ENCODE results near the gene RTN4R.
"Not testable (repeated sequence)": the region's sequence is repeated elsewhere in the genome, so short reads cannot be mapped to it uniquely, and the experiment has no call there.

The RTN4R gene

GRCh38 chr22:20312396-20313191 is 44.5 kb upstream of the RTN4R start:
- in situ Hi-C loops (cut with HindIII; ENCODE audit: low sequenced_read_pairs) = no loop called here
- no peak for DNase-seq (ENCODE audit: low read depth, low spot score)
- no peak overlapping the region for H3K4me3 ChIP-seq (ENCODE audit: low read depth, low read length)
- TF ChIP-seq, protein P1, sequence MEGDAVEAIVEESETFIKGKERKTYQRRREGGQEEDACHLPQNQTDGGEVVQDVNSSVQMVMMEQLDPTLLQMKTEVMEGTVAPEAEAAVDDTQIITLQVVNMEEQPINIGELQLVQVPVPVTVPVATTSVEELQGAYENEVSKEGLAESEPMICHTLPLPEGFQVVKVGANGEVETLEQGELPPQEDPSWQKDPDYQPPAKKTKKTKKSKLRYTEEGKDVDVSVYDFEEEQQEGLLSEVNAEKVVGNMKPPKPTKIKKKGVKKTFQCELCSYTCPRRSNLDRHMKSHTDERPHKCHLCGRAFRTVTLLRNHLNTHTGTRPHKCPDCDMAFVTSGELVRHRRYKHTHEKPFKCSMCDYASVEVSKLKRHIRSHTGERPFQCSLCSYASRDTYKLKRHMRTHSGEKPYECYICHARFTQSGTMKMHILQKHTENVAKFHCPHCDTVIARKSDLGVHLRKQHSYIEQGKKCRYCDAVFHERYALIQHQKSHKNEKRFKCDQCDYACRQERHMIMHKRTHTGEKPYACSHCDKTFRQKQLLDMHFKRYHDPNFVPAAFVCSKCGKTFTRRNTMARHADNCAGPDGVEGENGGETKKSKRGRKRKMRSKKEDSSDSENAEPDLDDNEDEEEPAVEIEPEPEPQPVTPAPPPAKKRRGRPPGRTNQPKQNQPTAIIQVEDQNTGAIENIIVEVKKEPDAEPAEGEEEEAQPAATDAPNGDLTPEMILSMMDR (IDR thresholded peaks at IDR 0.05; ENCODE audit: low read depth, low read length) = no peak

DNA sequence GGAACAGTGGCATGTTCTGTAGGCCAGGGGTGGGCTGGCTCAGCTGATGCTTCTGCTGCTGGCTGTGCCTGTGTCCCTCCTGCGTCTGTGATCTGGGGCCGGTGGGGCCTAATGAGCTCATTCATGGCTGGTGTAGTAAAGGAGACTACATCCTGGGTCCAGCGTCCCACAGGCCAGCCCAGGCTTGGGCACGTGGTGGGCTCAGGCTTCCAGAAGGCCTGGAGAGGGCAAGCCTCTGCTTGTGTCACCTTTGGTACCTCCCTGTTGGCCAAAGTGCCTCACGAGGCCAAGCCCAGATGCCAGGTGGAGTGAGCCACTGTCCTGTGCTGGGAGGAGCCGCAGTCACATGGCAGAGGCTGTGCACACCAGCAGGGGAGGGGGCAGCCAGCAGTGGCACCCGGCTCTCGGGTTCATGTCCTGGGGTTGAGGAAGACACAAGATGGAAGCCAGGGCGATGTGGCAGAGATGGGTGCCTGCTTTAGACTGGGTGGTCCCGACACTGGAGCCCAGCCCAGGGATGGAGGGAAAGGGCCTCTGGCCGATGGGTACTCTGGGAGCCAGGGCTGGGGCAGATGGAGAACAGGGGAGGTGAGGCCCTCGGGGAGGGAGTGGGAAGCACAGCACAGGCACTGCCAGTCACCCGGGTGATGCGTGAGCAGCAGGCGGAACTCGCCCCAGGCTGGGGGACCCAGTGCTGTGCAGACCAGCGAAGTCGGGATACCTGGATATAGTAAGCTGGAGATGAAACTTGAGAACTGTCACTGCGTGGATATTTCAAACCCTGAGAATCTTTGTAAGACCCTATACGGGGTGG is 43.3 kb upstream of the RTN4R start:
- in situ Hi-C loops (cut with HindIII; ENCODE audit: low sequenced_read_pairs); DNase-seq (ENCODE audit: low read depth, low spot score); H3K4me3 ChIP-seq (ENCODE audit: low read depth, low read length): not testable (repeated sequence)

DNA sequence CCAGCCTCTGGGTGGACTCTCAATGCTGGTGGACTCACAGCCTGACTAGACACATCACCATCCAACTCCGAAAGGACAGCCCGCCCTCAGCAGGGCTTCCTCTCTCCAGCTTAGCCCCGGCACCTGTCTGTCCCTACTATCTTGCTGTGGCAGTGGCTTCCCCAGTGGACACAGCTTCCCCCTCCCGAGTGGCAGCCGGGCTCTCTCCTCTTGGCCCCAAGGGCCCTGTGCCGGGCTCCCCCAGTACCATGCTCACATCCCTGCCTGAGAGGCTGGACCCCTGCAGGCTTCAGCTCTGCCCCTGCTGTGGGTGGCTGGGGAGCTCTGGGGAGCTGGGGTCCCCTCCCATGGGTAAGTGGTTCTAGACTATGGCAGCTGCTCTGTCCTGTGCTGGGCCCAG is 42.7 kb upstream of the RTN4R start:
- H3K4me3 ChIP-seq (ENCODE audit: low read depth, low read length); DNase-seq (ENCODE audit: low read depth, low spot score); in situ Hi-C loops (cut with HindIII; ENCODE audit: low sequenced_read_pairs): not testable (repeated sequence)

GRCh38 chr22:20310180-20310579 is 42.1 kb upstream of the RTN4R start:
- DNase-seq (ENCODE audit: low read depth, low spot score); in situ Hi-C loops (cut with HindIII; ENCODE audit: low sequenced_read_pairs): not testable (repeated sequence)

GRCh38 chr22:20308806-20309650 is 40.9 kb upstream of the RTN4R start:
- H3K4me3 ChIP-seq (ENCODE audit: low read depth, low read length); in situ Hi-C loops (cut with HindIII; ENCODE audit: low sequenced_read_pairs); DNase-seq (ENCODE audit: low read depth, low spot score): not testable (repeated sequence)

More at GRCh38 chr22:20310180-20310579, 42.1 kb upstream of the RTN4R start:
- not testable (repeated sequence) for H3K4me3 ChIP-seq (ENCODE audit: low read depth, low read length)

DNA sequence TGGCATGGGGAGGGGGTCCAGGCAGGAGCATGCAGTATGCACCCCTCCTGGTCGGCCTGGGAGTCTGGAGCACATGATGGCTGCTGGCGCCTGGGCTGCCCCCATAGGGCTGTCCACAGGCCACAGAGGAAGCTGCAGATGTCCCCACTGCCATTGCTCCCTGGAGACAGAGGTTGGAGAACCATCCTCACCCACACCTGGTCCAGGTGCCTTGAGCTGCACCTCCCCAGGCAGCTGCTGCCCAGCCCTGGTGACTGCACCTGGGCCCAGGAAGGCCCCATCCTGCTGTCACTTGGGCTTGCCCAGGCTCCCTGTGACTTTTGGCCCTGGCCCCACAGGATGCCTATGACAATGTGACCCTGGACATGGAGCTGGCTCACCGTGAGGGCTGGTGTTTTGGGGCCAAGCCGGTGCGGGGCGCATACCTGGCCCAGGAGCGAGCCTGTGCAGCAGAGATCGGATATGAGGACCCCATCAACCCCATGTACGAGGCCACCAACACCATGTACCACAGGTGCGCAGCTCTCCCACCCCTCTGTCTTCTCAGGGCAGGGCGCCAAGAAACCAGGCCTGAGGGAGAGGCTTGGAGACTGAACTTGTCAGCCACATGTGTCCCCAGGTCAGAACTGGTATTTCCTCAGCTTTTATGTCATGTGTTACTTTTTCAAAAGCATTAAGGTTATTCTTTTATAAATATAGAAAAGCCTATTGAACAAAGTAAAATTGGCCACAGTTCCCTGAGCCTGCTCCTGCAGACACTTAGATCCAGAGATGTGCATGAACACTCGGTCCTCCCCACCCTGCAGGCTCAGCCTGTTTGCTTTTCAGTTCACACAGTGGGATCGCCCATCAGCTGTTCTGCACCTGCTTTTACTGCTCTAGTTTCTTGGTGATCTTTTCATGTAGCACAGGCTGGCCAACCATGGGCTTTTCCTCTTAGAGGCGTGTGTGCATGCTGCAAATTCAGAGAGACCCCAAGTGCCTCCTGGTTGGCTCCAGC is 39.6 kb upstream of the RTN4R start:
- in situ Hi-C loops (cut with HindIII; ENCODE audit: low sequenced_read_pairs); DNase-seq (ENCODE audit: low read depth, low spot score); H3K4me3 ChIP-seq (ENCODE audit: low read depth, low read length): not testable (repeated sequence)

GRCh38 chr22:20306646-20307447 is 38.7 kb upstream of the RTN4R start:
- in situ Hi-C loops (cut with HindIII; ENCODE audit: low sequenced_read_pairs); DNase-seq (ENCODE audit: low read depth, low spot score); H3K4me3 ChIP-seq (ENCODE audit: low read depth, low read length): not testable (repeated sequence)

DNA sequence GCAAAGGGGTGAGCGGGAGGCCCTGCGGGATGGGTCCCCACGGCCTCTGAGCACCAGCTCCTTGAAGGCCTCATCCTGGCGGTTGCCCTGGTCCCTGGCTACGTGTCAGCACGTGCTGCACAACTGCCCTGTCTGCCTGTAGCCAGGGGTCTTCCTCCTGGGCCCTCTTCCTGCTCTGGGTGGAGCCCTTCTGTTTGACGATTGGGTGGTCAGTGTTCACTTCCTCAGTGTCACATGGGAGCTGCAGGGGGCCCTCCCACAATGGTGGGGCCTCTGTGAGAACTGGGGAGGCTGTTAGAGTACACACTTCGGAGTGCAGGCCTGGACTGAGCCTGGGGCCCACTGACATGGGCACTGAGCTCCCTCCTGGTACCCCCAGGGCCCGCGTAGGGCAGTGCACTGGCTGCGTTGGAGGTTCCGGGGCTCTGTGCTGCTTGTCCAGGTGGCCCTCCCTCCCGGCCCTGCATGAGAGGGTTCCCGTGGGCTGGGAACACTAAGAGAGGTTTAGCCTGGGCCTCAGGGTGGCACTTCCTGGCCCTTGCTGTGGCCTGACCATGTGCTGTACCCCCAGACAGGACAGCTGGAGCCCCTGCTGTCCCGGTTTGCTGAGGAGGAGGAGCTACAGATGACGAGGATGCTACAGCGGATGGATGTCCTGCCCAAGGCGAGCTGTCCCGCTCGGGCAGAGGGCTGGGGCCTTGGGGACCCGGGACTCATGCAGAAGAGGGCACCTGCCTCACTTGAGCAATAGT is 38.0 kb upstream of the RTN4R start:
- H3K4me3 ChIP-seq (ENCODE audit: low read depth, low read length) = no peak overlapping the region
- no peak for DNase-seq (ENCODE audit: low read depth, low spot score)
- TF ChIP-seq, protein P1 (IDR thresholded peaks at IDR 0.05; ENCODE audit: low read depth, low read length) = no peak
- in situ Hi-C loops (cut with HindIII; ENCODE audit: low sequenced_read_pairs) = no loop called here

GRCh38 chr22:20305230-20305893 is 37.2 kb upstream of the RTN4R start:
- H3K4me3 ChIP-seq (ENCODE audit: low read depth, low read length); in situ Hi-C loops (cut with HindIII; ENCODE audit: low sequenced_read_pairs); DNase-seq (ENCODE audit: low read depth, low spot score): not testable (repeated sequence)
